Stimulated activated CD8-positive, alpha-beta memory T cell treated with anti-CD3 and anti-CD28 coated beads, Interleukin-4, amount 100 ng/mL, for 48 hours (primary cell): ENCODE data around the gene C22orf39.

Experiments used
- DNase-seq: peaks from one replicate; pipeline ENCODE4 v3.0.0-alpha.2; 2020

C22orf39 gene

DNA sequence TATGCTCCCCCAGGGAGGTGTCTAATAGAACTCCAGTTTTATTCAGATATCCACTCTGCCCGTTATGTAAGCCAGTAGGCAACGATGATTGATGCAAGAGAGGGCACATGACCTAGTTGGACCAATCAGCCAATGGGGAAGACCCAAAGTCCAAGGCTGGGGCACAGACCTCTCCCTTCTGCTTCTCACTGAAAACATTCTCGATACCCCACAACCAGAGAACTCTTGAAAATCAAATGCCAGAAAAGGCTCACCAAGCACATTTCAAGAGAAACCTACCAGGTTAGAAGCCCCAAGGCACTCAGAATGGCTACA is 23.4 kb downstream of the C22orf39 start:
- no peak for DNase-seq

- no peak for DNase-seq
Observed at GRCh38 chr22:19422440-19423301, 24.8 kb downstream of the C22orf39 start.

GRCh38 chr22:19420321-19420720 is 27.2 kb downstream of the C22orf39 start:
- DNase-seq = no peak

- DNase-seq = peak; percentile 68
Observed at GRCh38 chr22:19419464-19420178, 27.9 kb downstream of the C22orf39 start.

GRCh38 chr22:19419086-19419463 is 28.4 kb downstream of the C22orf39 start:
- peak; percentile 37 for DNase-seq

DNA sequence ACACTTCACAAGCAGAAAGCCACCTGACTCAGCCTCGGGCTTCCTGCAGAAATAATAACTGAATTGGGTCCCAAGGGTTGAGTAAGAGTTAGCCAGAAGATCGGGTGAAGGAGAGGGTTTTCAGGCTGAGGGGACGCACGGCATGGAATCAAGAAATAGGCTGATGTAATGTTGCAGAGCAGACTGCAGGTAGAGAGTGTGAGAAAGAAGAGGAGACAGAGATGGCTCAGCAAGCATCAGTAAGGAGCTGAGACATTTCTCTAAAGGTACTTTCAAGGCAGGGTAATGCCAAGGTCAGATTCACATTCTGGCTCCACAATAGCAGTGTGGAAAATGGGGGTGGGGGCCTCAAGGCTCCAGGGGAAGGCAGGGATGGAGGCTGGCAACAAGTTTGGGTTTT is 34.6 kb downstream of the C22orf39 start:
- DNase-seq = no peak

DNA sequence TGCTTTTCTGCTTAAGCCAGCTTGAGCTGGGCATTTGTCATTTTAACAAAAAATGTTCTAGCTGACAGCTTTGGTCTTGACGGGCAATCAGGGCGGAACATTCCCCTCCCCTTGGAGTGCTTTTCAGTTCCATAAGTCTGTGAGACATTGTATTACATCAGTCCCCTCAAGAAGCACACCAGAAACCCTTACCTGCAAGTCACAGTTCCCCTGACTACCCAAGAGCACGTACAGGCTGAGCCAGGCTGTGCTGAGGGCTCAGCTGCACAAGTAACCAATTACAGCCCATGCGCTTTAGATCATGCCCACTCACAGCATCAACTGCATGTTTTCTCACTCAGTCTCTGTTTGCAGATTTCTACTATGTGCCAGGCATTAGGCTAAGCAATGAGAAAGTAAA is 35.0 kb downstream of the C22orf39 start:
- DNase-seq = no peak

GRCh38 chr22:19411690-19412045 is 35.8 kb downstream of the C22orf39 start:
- DNase-seq = no peak

- no peak for DNase-seq
Observed at GRCh38 chr22:19410941-19411689, 36.4 kb downstream of the C22orf39 start.

DNA sequence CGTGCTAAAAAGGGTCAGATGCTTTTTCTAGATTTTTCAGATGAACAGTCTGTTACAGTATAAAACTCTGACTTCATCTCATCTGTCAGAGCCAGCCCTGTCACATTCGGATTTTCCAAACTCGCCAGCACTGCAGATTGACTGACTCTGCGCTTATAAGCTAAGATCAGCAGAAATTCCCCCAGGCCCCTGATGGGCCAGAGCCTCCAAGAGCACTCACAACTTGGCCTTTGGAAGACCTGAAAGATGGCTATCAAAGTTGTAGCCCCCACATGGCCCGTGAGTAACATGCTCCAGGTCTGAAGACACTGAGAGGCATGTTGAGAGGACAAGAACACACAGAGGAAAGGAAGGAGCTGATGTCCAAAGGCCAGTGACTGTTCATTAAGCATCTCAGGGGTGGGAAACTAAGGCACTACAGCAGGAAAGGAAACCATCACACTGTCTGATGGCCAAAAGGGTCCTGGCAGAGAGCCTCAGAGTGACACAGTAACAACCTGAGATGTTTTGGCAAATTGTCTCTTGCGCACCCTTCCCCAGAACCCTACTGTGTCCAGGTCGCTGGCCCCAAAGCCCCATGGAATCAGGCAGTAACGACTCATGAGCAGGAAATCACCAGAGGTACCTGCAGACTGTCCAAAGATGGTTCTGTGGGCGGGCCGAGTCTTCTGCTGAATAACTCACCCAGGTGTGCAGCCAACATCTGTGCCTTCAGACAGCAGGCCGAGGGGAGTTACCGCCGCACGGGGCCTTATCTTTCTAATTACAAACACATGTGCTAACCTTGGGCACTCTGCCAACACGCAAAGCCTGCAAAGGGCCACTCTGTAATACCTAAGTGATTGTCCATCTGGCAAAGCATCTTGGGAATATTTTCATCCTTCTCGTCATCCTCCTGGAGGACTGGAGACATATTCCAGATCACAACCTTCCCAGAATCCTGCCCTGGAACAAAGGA is 39.6 kb downstream of the C22orf39 start:
- no peak for DNase-seq

- DNase-seq = no peak
Observed at GRCh38 chr22:19406846-19407245, 40.7 kb downstream of the C22orf39 start.

DNA sequence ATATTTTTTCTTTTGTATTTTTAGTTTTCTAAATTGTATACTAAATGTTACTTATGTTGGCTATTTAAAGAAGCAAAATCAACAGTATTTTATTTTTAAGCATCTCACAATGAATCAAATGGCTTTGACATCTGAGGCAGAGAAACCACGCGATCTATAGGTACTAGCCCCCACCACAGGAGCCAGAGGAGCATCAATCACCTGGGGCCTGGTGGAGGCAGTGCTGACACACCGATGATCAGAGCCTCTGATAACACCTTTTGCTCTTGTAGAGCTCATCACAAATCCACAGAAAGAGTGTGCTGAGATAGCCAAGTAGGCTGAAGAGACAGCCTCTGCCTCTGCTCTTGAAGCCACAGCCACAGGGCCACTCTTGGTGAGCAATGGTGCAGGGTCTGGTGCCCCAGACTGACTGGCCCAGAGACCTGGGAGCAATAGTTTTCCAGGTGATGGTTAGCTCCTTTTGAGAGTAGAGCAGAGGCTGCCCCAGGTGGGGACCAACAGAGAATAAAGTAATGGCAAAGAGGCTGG is 41.2 kb downstream of the C22orf39 start:
- no peak for DNase-seq

GRCh38 chr22:19405652-19406051 is 41.9 kb downstream of the C22orf39 start:
- DNase-seq = no peak

DNA sequence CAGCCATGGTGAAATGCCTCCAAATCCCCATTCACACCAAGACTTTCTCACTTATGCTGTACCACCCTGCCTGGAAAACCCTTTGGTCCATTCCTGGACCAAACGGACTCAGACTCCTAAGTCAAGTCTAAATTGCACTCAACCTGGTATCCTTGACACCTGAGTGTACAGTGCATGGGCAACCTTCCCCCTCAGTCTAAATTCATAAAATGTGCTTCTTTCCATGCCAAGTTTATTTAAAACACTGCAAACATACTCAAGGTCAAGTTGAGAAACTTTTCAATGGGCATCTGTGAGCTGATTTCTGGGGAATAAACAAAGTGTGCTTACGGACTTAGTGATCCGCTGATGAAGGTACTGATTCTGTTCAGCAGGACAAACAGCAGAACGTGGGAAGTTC is 42.4 kb downstream of the C22orf39 start:
- no peak for DNase-seq

DNA sequence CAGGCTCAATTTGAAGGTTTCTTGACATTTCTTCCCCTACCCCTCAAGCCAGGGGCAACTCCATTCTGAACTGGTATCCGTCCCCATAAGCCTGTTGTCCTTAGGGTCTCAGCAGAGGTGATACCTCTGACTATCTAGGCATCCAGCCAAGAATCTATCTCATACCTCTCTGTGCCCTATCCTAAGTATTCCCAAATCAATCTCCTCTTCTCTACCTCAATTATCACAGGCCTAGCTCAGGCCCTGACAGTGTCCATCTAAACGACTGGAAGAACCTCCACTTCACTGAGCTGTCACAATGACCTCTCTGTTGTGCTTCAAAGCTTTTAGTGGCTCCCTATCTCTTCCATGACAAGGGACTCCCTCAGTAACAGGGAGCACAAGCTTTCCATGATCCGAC is 42.8 kb downstream of the C22orf39 start:
- no peak for DNase-seq

- DNase-seq = no peak
Observed at GRCh38 chr22:19402642-19403191, 44.8 kb downstream of the C22orf39 start.

DNA sequence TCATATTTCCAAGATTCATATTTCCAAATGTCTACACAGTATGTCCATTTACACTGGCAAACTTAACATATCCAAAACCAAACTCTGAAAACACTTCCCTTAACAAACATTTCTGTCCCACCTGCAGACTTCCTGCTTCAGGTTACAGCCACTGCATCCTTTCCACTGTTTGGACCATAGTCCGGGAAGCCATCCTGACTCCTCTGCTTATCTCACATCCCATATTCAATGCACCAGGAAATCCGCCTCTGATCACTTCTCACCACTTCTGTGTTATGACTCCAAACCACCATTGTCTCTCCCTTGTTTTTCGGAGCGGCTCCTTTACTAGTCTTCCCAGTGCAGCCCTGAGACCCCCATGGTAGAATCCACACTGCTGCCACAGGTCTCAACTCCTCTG is 46.0 kb downstream of the C22orf39 start:
- DNase-seq = no peak

GRCh38 chr22:19400881-19401280 is 46.6 kb downstream of the C22orf39 start:
- no peak for DNase-seq

GRCh38 chr22:19398652-19399051 is 48.9 kb downstream of the C22orf39 start:
- no peak for DNase-seq

DNA sequence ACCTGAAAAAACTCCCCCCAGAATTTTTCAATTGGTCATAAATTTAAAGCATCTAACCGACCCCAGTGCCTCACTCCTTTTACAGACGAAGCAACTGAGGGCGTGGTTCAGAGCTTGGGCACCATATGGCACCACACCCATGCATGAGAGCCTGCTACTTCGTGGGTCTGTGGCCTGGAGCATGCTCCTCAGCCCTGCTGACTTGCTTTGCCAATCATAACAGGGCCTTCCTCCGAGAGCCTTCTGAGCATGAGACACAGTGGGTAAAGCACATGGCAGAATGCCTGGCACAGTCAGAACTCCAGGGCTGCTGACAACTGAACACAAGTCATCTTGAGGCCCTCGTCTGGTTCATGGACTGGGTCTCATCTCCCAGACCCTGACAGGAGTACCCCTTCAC is 49.3 kb downstream of the C22orf39 start:
- DNase-seq = no peak

DNA sequence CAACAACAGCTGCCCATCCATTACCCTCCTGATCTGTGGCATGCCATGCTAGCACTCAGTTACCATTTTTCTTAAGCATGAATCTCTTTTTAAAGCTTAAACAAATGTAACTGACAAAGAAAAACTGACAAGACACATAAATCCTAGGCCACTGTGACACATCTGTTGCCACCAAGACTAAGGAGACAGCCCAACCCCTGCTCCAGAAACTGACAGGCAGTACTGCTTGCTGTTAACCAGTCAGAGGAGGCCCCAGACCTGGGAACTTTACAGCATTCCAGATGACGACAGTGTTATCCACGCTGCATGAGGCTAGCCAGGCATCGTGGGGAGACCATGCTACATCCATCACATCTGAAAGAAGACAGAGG is 49.8 kb downstream of the C22orf39 start:
- DNase-seq = no peak
